Hepatocyte (in vitro differentiated cells): ENCODE data around the gene PASD1. TPM values are rescaled to one million over a fixed set of nuclear protein-coding genes. Genes with fewer than 3 reads are reported as not detected.

Experiments used
- DNase-seq: peaks from one replicate; pipeline ENCODE4 v3.0.0-alpha.2; 2016; ENCODE audit warnings: low spot score
- H2AFZ ChIP-seq: fragments of 200-600 bp; sonication (generic); 2 replicates; pipeline ENCODE4 v1.6.0; 2016; ENCODE audit warnings: antibody characterized with exemption, mild to moderate bottlenecking
- H3K27ac ChIP-seq: fragments of 200-600 bp; sonication (generic); 2 replicates; pipeline ENCODE4 v1.5.1; 2016; ENCODE audit warnings: mild to moderate bottlenecking
- H3K27me3 ChIP-seq: fragments of 200-600 bp; sonication (generic); 2 replicates; pipeline ENCODE4 v1.6.1; 2016
- H3K36me3 ChIP-seq: fragments of 200-600 bp; sonication (generic); replicated peaks from 2 replicates; pipeline ENCODE4 v1.5.1; 2016; ENCODE audit warnings: low read depth; ENCODE audit not compliant: insufficient read depth
- H3K4me1 ChIP-seq: fragments of 200-600 bp; sonication (generic); 2 replicates; pipeline ENCODE4 v1.5.1; 2016; ENCODE audit warnings: mild to moderate bottlenecking, moderate library complexity; ENCODE audit not compliant: insufficient read depth
- H3K4me2 ChIP-seq: fragments of 200-600 bp; sonication (generic); 2 replicates; pipeline ENCODE4 v1.6.0; 2016
- H3K4me3 ChIP-seq: fragments of 200-600 bp; sonication (generic); 2 replicates; pipeline ENCODE4 v1.5.1; 2016; ENCODE audit warnings: mild to moderate bottlenecking
- H3K79me2 ChIP-seq: fragments of 200-600 bp; sonication (generic); 2 replicates; pipeline ENCODE4 v1.6.0; 2017; ENCODE audit warnings: mild to moderate bottlenecking
- H3K9me2 ChIP-seq: fragments of 200-600 bp; sonication (generic); replicated peaks from 2 replicates; pipeline ENCODE4 v1.6.0; 2017; ENCODE audit warnings: mild to moderate bottlenecking; ENCODE audit not compliant: insufficient read depth
- H3K9me3 ChIP-seq: fragments of 200-600 bp; sonication (generic); 2 replicates; pipeline ENCODE4 v1.5.1; 2016; ENCODE audit warnings: low read depth, mild to moderate bottlenecking
- H4K20me1 ChIP-seq: fragments of 200-600 bp; sonication (generic); 2 replicates; pipeline ENCODE4 v1.6.0; 2016; ENCODE audit warnings: mild to moderate bottlenecking; ENCODE audit not compliant: insufficient read depth, poor library complexity, severe bottlenecking
- EZH2 ChIP-seq: fragments of 200-600 bp; sonication (generic); IDR thresholded peaks from 2 replicates; pipeline ENCODE4 v1.6.1; 2016; ENCODE audit warnings: antibody characterized with exemption, mild to moderate bottlenecking, borderline replicate concordance
- EZH2phosphoT487 ChIP-seq: fragments of 200-600 bp; sonication (generic); IDR thresholded peaks from one replicate; pipeline ENCODE4 v1.6.1; 2018; ENCODE audit warnings: antibody characterized with exemption, mild to moderate bottlenecking, low read depth, moderate library complexity; ENCODE audit not compliant: unreplicated experiment, severe bottlenecking
- WGBS: methylation state at CpG from one replicate; pipeline ENCODE4 v1.1.6; 2016; ENCODE audit warnings: low lambda C conversion rate; ENCODE audit errors: missing lambda C conversion rate; 5-methylcytosine and 5-hydroxymethylcytosine counted together
- polyA plus RNA-seq: library from polyadenylated mRNA; unstranded; fragments of >200 nt; fragmentation: Nextera tagmentation; extraction: Ambion mirVana; gene quantifications from 2 replicates; pipeline ENCODE4 v1.2.1, GENCODE V29; 2016
- total RNA-seq: library from RNA; depleted of rRNA; stranded (reverse); fragments of >200 nt; gene quantifications from 2 replicates; pipeline ENCODE4 v1.2.3, GENCODE V29; 2014
- TF ChIP-seq, protein P1 (sequence below): fragments of 200-600 bp; sonication (generic); IDR thresholded peaks from 2 replicates; pipeline ENCODE4 v1.5.1; 2016; ENCODE audit warnings: antibody characterized with exemption, mild to moderate bottlenecking; ENCODE audit not compliant: poor library complexity

Gene PASD1
- total and polyA plus RNA-seq, 2 experiments from 2014 or later = not detected

DNA sequence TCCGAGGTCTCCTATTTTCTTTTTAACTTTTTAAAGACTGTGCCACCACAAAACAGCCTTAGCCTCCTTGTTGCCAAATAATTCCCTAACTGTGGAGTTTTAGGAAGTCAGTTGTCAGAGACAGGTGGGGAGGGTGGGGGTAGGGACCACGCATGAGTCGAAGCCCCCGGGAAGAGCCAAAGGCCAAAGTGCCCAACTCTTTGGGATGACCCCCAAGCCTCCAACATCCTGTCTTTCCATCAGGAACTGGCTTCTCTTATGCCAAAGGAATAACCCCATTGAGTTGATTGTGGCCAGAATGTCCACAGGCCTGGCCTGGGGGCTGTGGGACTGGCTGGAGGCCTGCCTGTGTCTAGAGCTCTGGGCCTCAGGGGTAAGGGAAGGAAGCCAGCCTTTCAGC lies 137.6 kb downstream of the PASD1 start:
- WGBS = 99% methylated on average over 4 of the region's 4 CpGs
- H3K36me3 ChIP-seq = no peaks in the 10 kb centered on the region

DNA sequence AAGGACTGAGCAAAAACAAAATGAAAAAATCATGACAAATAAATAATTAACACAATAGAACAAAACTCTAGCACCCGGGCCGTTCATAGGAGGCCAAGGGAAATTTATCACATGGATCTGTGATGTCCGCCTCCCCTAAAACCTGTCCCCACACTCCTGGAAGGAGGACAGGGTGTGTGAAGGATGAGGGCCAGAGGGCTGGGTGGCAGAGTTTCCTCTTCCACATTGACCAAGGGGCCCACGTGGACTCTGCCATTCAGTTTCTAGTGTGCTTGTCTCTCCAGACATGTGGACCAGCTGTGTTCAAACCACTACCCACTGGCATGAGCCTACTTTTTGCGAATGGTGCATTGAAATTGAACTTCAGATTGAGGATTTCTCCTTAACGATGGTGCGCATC lies 138.1 kb downstream of the PASD1 start:
- Histone ChIP-seq H3K79me2 (no peaks in the 10 kb centered on the region), H3K9me2 (no peaks in the 10 kb centered on the region), H3K9me3 (no peaks in the 10 kb centered on the region), H3K36me3 (no peaks in the 10 kb centered on the region), H3K4me2 (no peak overlapping the region), H4K20me1 (no peaks in the 10 kb centered on the region), H3K27ac (no peak overlapping the region), H3K4me3 (no peak overlapping the region), H3K27me3 (no peaks in the 10 kb centered on the region), H3K4me1 (no peaks in the 10 kb centered on the region), H2AFZ (no peak overlapping the region)
- TF ChIP-seq EZH2phosphoT487 (no peak), EZH2 (no peak)
- TF ChIP-seq, protein P1, sequence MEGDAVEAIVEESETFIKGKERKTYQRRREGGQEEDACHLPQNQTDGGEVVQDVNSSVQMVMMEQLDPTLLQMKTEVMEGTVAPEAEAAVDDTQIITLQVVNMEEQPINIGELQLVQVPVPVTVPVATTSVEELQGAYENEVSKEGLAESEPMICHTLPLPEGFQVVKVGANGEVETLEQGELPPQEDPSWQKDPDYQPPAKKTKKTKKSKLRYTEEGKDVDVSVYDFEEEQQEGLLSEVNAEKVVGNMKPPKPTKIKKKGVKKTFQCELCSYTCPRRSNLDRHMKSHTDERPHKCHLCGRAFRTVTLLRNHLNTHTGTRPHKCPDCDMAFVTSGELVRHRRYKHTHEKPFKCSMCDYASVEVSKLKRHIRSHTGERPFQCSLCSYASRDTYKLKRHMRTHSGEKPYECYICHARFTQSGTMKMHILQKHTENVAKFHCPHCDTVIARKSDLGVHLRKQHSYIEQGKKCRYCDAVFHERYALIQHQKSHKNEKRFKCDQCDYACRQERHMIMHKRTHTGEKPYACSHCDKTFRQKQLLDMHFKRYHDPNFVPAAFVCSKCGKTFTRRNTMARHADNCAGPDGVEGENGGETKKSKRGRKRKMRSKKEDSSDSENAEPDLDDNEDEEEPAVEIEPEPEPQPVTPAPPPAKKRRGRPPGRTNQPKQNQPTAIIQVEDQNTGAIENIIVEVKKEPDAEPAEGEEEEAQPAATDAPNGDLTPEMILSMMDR = no peak
- no peak for DNase-seq
- WGBS = 74% methylated on average over 7 of the region's 7 CpGs

More for the DNA sequence above, 137.6 kb downstream of the PASD1 start:
- Histone ChIP-seq H4K20me1 (no peaks in the 10 kb centered on the region), H3K9me2 (no peaks in the 10 kb centered on the region), H3K4me2 (no peak overlapping the region), H3K4me3 (no peak overlapping the region), H3K9me3 (no peaks in the 10 kb centered on the region), H2AFZ (no peak overlapping the region), H3K27ac (no peak overlapping the region), H3K4me1 (no peaks in the 10 kb centered on the region), H3K27me3 (no peaks in the 10 kb centered on the region), H3K79me2 (no peaks in the 10 kb centered on the region)
- DNase-seq = no peak
- TF ChIP-seq EZH2phosphoT487 = no peak

DNA sequence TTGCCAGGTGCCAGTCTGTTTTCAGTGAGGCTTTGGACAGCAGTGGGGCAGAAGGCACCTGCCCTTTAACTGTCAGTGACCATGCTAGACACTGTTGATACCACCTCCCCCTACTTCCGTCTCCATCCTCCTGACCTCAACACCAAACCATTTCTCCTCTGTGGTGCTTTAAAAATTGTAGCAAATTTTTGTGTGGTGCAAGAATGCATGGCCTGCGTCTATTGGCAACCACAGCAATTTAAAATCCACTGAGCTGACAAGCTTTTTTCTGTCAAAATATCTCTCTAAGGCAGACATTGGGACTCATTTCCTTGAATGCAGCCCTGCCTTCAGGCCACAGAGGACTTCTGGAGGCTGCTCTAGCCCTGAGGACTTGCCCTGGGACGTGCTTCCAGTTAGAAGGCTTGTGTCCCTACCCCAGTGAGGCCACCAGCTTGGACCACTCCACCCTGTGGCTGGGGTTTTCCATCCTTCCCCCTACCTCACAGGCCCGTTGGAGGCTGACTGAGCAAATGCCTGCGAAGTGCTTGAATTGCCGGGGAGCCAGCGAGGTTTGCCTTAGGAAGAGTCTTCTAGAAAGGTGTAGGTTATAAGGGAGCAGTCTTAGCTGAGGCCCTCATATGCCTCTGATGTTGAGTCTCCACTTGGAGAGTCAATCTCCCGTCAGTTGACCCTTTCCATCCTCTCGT lies 138.7 kb downstream of the PASD1 start:
- Histone ChIP-seq H4K20me1 (no peaks in the 10 kb centered on the region), H3K9me2 (no peaks in the 10 kb centered on the region), H3K4me1 (no peaks in the 10 kb centered on the region), H3K4me2 (no peak overlapping the region), H3K27ac (no peak overlapping the region), H2AFZ (no peak overlapping the region), H3K27me3 (no peaks in the 10 kb centered on the region), H3K79me2 (no peaks in the 10 kb centered on the region), H3K9me3 (no peaks in the 10 kb centered on the region), H3K4me3 (no peak overlapping the region), H3K36me3 (no peaks in the 10 kb centered on the region)
- TF ChIP-seq, protein P1 = no peak
- TF ChIP-seq EZH2 = no peak
- no peak for TF ChIP-seq EZH2phosphoT487
- DNase-seq = no peak
- 76% methylated on average over 8 of the region's 9 CpGs for WGBS

DNA sequence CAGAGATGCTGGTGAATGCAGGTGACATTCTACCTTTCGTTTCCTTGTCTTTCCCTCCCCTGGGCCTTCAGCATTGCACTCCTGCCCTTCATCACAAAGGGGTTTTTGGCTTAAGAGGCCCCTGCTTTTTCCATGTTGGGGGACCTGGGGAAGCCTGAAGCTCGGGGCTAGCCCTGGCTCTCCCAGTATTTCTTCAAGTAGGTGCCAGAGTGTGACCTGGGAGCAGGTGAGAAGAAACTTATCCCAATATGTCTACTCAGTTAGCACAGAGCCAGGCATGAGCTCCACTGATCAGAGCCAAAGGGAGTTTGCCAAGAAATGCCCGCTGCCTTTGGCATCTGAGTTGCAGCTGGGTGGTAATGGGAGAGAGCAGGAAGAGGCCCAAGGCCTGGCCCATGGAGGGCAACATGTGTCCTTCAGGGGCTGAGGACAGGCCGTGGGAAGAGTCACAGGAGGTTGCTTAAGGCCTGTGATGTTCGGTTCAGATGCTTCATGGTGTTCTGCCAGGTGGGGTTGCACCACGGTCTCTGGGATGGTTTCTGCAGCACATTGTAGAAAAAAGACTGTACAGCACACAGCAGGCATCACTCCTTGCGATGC lies 139.4 kb downstream of the PASD1 start:
- no peak overlapping the region for H3K4me2 ChIP-seq
- H3K79me2 ChIP-seq = no peaks in the 10 kb centered on the region
- WGBS = 50% methylated on average over 7 of the region's 7 CpGs
- H3K36me3 ChIP-seq = no peaks in the 10 kb centered on the region
- no peaks in the 10 kb centered on the region for H3K9me3 ChIP-seq
- TF ChIP-seq, protein P1 = no peak
- TF ChIP-seq EZH2 = no peak
- TF ChIP-seq EZH2phosphoT487 = no peak
- H2AFZ ChIP-seq = no peak overlapping the region
- H4K20me1 ChIP-seq = no peaks in the 10 kb centered on the region
- no peaks in the 10 kb centered on the region for H3K9me2 ChIP-seq
- no peak overlapping the region for H3K27ac ChIP-seq
- no peak for DNase-seq
- H3K4me3 ChIP-seq = no peak overlapping the region
- H3K4me1 ChIP-seq = no peaks in the 10 kb centered on the region
- H3K27me3 ChIP-seq = no peaks in the 10 kb centered on the region
